Measurements from ENCODE around the gene OR12D1.

The OR12D1 gene

GRCh38 chr6:29414588-29414987 is at the start of gene OR12D1:
Gene OR12D1 (plus strand): TSS chr6:29414928.
- H3K36me3 Mint-ChIP-seq (ENCODE audit: insufficient read depth), result no peaks in the 10 kb centered on the region
- no peak for ATAC-seq (replicated peaks; ENCODE audit: extremely low read depth, poor library complexity, severe bottlenecking)
- peaks cover 71% of the 10 kb centered on the region for H3K27me3 Mint-ChIP-seq
- H3K4me3 Mint-ChIP-seq, result no peak within 1 kb of the TSS
- H3K9me3 Mint-ChIP-seq, result peaks cover 11% of the 10 kb centered on the region
- H3K4me1 Mint-ChIP-seq, result no peaks in the 10 kb centered on the region
- no peak for DNase-seq (ENCODE audit: low spot score in 2 of 2)
- H3K27ac Mint-ChIP-seq (ENCODE audit: low read depth), result no peak within 1 kb of the TSS

GRCh38 chr6:29368765-29369164 is 46.0 kb upstream of the OR12D1 start, which contains the start of gene OR5V1:
Gene OR5V1 (minus strand): TSS chr6:29368865. CDS start chr6:29356195, 12,670 bp downstream.
- ATAC-seq (replicated peaks; ENCODE audit: extremely low read depth, poor library complexity, severe bottlenecking) (no peak), DNase-seq (ENCODE audit: low spot score in 2 of 2) (no peak)
- Mint-ChIP-seq H3K4me3 (no peak within 1 kb of the TSS), H3K9me3 (no peaks in the 10 kb centered on the region), H3K27ac (ENCODE audit: low read depth) (no peak within 1 kb of the TSS), H3K4me1 (no peaks in the 10 kb centered on the region), H3K27me3 (peaks cover 54% of the 10 kb centered on the region), H3K36me3 (ENCODE audit: insufficient read depth) (no peaks in the 10 kb centered on the region)

- Mint-ChIP-seq H3K27ac (ENCODE audit: low read depth) (no peak within 1 kb of the TSS), H3K27me3 (peaks cover 59% of the 10 kb centered on the region), H3K4me1 (no peaks in the 10 kb centered on the region), H3K36me3 (ENCODE audit: insufficient read depth) (no peaks in the 10 kb centered on the region), H3K9me3 (no peaks in the 10 kb centered on the region), H3K4me3 (no peak within 1 kb of the TSS)
- DNase-seq (ENCODE audit: low spot score in 2 of 2) (no peak), ATAC-seq (replicated peaks; ENCODE audit: extremely low read depth, poor library complexity, severe bottlenecking) (no peak)
These were observed 39.5 kb upstream of the OR12D1 start, which contains the start of gene OR12D3 for GRCh38 chr6:29375191-29375590. Gene OR12D3 (minus strand): TSS chr6:29375291. CDS start chr6:29375287, 4 bp downstream.

- no peaks in the 10 kb centered on the region for H3K36me3 Mint-ChIP-seq (ENCODE audit: insufficient read depth)
- ATAC-seq (replicated peaks; ENCODE audit: extremely low read depth, poor library complexity, severe bottlenecking) (no peak), DNase-seq (ENCODE audit: low spot score in 2 of 2) (no peak)
- no peaks in the 10 kb centered on the region for H3K9me3 Mint-ChIP-seq
- no peaks in the 10 kb centered on the region for H3K4me1 Mint-ChIP-seq
- no peak overlapping the region for H3K4me3 Mint-ChIP-seq
- H3K27ac Mint-ChIP-seq (ENCODE audit: low read depth), result no peak overlapping the region
- peaks cover 54% of the 10 kb centered on the region for H3K27me3 Mint-ChIP-seq
These were observed 38.7 kb upstream of the OR12D1 start for GRCh38 chr6:29376003-29376402.

- Mint-ChIP-seq H3K4me3 (no peak overlapping the region), H3K9me3 (no peaks in the 10 kb centered on the region), H3K4me1 (no peaks in the 10 kb centered on the region), H3K36me3 (ENCODE audit: insufficient read depth) (peaks cover 2% of the 10 kb centered on the region), H3K27ac (ENCODE audit: low read depth) (no peak overlapping the region), H3K27me3 (peaks cover 56% of the 10 kb centered on the region)
- ATAC-seq (replicated peaks; ENCODE audit: extremely low read depth, poor library complexity, severe bottlenecking), result no peak
- DNase-seq (ENCODE audit: low spot score in 2 of 2), result no peak
These were observed 26.2 kb upstream of the OR12D1 start for GRCh38 chr6:29388533-29388932.

- no peak for ATAC-seq (replicated peaks; ENCODE audit: extremely low read depth, poor library complexity, severe bottlenecking)
- peaks cover 70% of the 10 kb centered on the region for H3K27me3 Mint-ChIP-seq
- H3K27ac Mint-ChIP-seq (ENCODE audit: low read depth), result no peak within 1 kb of the TSS
- no peak for DNase-seq (ENCODE audit: low spot score in 2 of 2)
- no peaks in the 10 kb centered on the region for H3K9me3 Mint-ChIP-seq
- H3K36me3 Mint-ChIP-seq (ENCODE audit: insufficient read depth), result no peaks in the 10 kb centered on the region
- no peak within 1 kb of the TSS for H3K4me3 Mint-ChIP-seq
- H3K4me1 Mint-ChIP-seq, result no peaks in the 10 kb centered on the region
These were observed 19.4 kb upstream of the OR12D1 start, which contains the start of gene OR12D2 for GRCh38 chr6:29395331-29395730. Gene OR12D2 (plus strand): TSS chr6:29395631. CDS start chr6:29396700, 1,069 bp downstream.

- Mint-ChIP-seq H3K27ac (ENCODE audit: low read depth) (no peak overlapping the region), H3K4me3 (no peak overlapping the region), H3K36me3 (ENCODE audit: insufficient read depth) (no peaks in the 10 kb centered on the region), H3K9me3 (no peaks in the 10 kb centered on the region), H3K4me1 (no peaks in the 10 kb centered on the region), H3K27me3 (peaks cover 78% of the 10 kb centered on the region)
- DNase-seq (ENCODE audit: low spot score in 2 of 2), result no peak
- ATAC-seq (replicated peaks; ENCODE audit: extremely low read depth, poor library complexity, severe bottlenecking), result no peak
These were observed 15.2 kb upstream of the OR12D1 start for GRCh38 chr6:29399525-29399924.

GRCh38 chr6:29403801-29404200 is 10.9 kb upstream of the OR12D1 start:
- DNase-seq (ENCODE audit: low spot score in 2 of 2) (no peak), ATAC-seq (replicated peaks; ENCODE audit: extremely low read depth, poor library complexity, severe bottlenecking) (no peak)
- no peak overlapping the region for H3K27ac Mint-ChIP-seq (ENCODE audit: low read depth)
- peaks cover 78% of the 10 kb centered on the region for H3K27me3 Mint-ChIP-seq
- no peak overlapping the region for H3K4me3 Mint-ChIP-seq
- no peaks in the 10 kb centered on the region for H3K36me3 Mint-ChIP-seq (ENCODE audit: insufficient read depth)
- H3K4me1 Mint-ChIP-seq, result no peaks in the 10 kb centered on the region
- peaks cover 13% of the 10 kb centered on the region for H3K9me3 Mint-ChIP-seq

- Mint-ChIP-seq H3K36me3 (ENCODE audit: insufficient read depth) (peaks cover 1% of the 10 kb centered on the region), H3K4me1 (no peaks in the 10 kb centered on the region), H3K27me3 (peaks cover 73% of the 10 kb centered on the region), H3K9me3 (no peaks in the 10 kb centered on the region), H3K27ac (ENCODE audit: low read depth) (no peak overlapping the region), H3K4me3 (no peak overlapping the region)
- DNase-seq (ENCODE audit: low spot score in 2 of 2) (no peak), ATAC-seq (replicated peaks; ENCODE audit: extremely low read depth, poor library complexity, severe bottlenecking) (no peak)
These were observed 4.8 kb downstream of the OR12D1 start for GRCh38 chr6:29419516-29419915.

- Mint-ChIP-seq H3K9me3 (no peaks in the 10 kb centered on the region), H3K27ac (ENCODE audit: low read depth) (no peak overlapping the region), H3K27me3 (peaks cover 78% of the 10 kb centered on the region), H3K4me3 (no peak overlapping the region), H3K4me1 (no peaks in the 10 kb centered on the region), H3K36me3 (ENCODE audit: insufficient read depth) (peaks cover 1% of the 10 kb centered on the region)
- no peak for DNase-seq (ENCODE audit: low spot score in 2 of 2)
- no peak for ATAC-seq (replicated peaks; ENCODE audit: extremely low read depth, poor library complexity, severe bottlenecking)
These were observed 9.4 kb downstream of the OR12D1 start for GRCh38 chr6:29424168-29424567.

- ATAC-seq (replicated peaks; ENCODE audit: extremely low read depth, poor library complexity, severe bottlenecking) (no peak), DNase-seq (ENCODE audit: low spot score in 2 of 2) (no peak)
- no peaks in the 10 kb centered on the region for H3K4me1 Mint-ChIP-seq
- no peaks in the 10 kb centered on the region for H3K9me3 Mint-ChIP-seq
- H3K36me3 Mint-ChIP-seq (ENCODE audit: insufficient read depth), result peaks cover 1% of the 10 kb centered on the region
- no peak overlapping the region for H3K27ac Mint-ChIP-seq (ENCODE audit: low read depth)
- H3K4me3 Mint-ChIP-seq, result no peak overlapping the region
- H3K27me3 Mint-ChIP-seq, result peaks cover 76% of the 10 kb centered on the region
These were observed 9.8 kb downstream of the OR12D1 start for GRCh38 chr6:29424575-29424974.

GRCh38 chr6:29425075-29425474 is 10.3 kb downstream of the OR12D1 start:
- Mint-ChIP-seq H3K4me3 (no peak overlapping the region), H3K9me3 (no peaks in the 10 kb centered on the region), H3K4me1 (no peaks in the 10 kb centered on the region), H3K27ac (ENCODE audit: low read depth) (no peak overlapping the region), H3K36me3 (ENCODE audit: insufficient read depth) (peaks cover 1% of the 10 kb centered on the region), H3K27me3 (peaks cover 71% of the 10 kb centered on the region)
- ATAC-seq (replicated peaks; ENCODE audit: extremely low read depth, poor library complexity, severe bottlenecking) (no peak), DNase-seq (ENCODE audit: low spot score in 2 of 2) (no peak)

- no peak overlapping the region for H3K4me3 Mint-ChIP-seq
- H3K27me3 Mint-ChIP-seq, result peaks cover 61% of the 10 kb centered on the region
- H3K9me3 Mint-ChIP-seq, result no peaks in the 10 kb centered on the region
- H3K27ac Mint-ChIP-seq (ENCODE audit: low read depth), result no peak overlapping the region
- DNase-seq (ENCODE audit: low spot score in 2 of 2) (no peak), ATAC-seq (replicated peaks; ENCODE audit: extremely low read depth, poor library complexity, severe bottlenecking) (no peak)
- H3K4me1 Mint-ChIP-seq, result no peaks in the 10 kb centered on the region
- H3K36me3 Mint-ChIP-seq (ENCODE audit: insufficient read depth), result peaks cover 1% of the 10 kb centered on the region
These were observed 11.9 kb downstream of the OR12D1 start for GRCh38 chr6:29426654-29427053.
